WTC11 (cell line): ENCODE results near the gene HMCN1. TPM values are rescaled to one million over a fixed set of nuclear protein-coding genes. Genes with fewer than 3 reads are reported as not detected.

ENCODE experiments used
- ATAC-seq: fragments of 200-7000 bp; cut with Tn5 transposase; 2 replicates; pipeline ENCODE4 v1.10.0; 2021; ENCODE audit warnings: mild to moderate bottlenecking, moderate library complexity
- CTCF ChIA-PET: fragments of 300-600 bp; sonication (Branson Sonifier 250); formaldehyde crosslinking; loops from one replicate; lab custom pipeline; 2021; ENCODE audit warnings: antibody characterized with exemption; lab: Charles Lee
- POLR2A ChIA-PET: fragments of 350-600 bp; sonication (Branson Sonifier 250); formaldehyde crosslinking; loops from one replicate; lab custom pipeline; 2021; ENCODE audit warnings: antibody characterized with exemption; lab: Charles Lee
- DNase-seq: peaks from one replicate; pipeline ENCODE4 v3.0.0; 2021; ENCODE audit warnings: low spot score
- H3K27ac Mint-ChIP-seq: 2 replicates; pipeline ENCODE4 v1.8.0; 2021; ENCODE audit warnings: mixed read lengths
- H3K27me3 Mint-ChIP-seq: 2 replicates; pipeline ENCODE4 v1.8.0; 2021; ENCODE audit warnings: low read depth, mild to moderate bottlenecking, moderate library complexity, mixed read lengths
- H3K36me3 Mint-ChIP-seq: 2 replicates; pipeline ENCODE4 v1.8.0; 2021; ENCODE audit warnings: mixed read lengths
- H3K4me1 Mint-ChIP-seq: 2 replicates; pipeline ENCODE4 v1.8.0; 2022; ENCODE audit warnings: mixed read lengths
- H3K4me3 Mint-ChIP-seq: 2 replicates; pipeline ENCODE4 v1.8.0; 2021; ENCODE audit warnings: mild to moderate bottlenecking, moderate library complexity, mixed read lengths
- H3K9me3 Mint-ChIP-seq: 2 replicates; pipeline ENCODE4 v1.8.0; 2021; ENCODE audit warnings: mixed read lengths
- ATF1 ChIP-seq: sonication (generic); formaldehyde crosslinking; IDR thresholded peaks from 2 replicates; pipeline ENCODE4 v1.8.1; 2023; ENCODE audit warnings: mild to moderate bottlenecking, moderate library complexity, missing genetic modification reagents
- CTCF ChIP-seq: fragments of 200-600 bp; IDR thresholded peaks from 2 replicates; pipeline ENCODE4 v1.8.0; 2022; ENCODE audit warnings: antibody characterized with exemption
- E2F1 ChIP-seq: sonication (generic); formaldehyde crosslinking; IDR thresholded peaks from 2 replicates; pipeline ENCODE4 v1.8.0; 2022; ENCODE audit warnings: mild to moderate bottlenecking, missing genetic modification reagents
- EMX1 ChIP-seq: fragments of 250-450 bp; sonication (Bioruptor Pico); IDR thresholded peaks from 2 replicates; pipeline ENCODE4 v1.8.0; 2021; ENCODE audit warnings: mild to moderate bottlenecking
- GABPB1 ChIP-seq: sonication (generic); formaldehyde crosslinking; IDR thresholded peaks from 2 replicates; pipeline ENCODE4 v1.8.1; 2023; ENCODE audit warnings: mild to moderate bottlenecking, missing genetic modification reagents
- HMGA2 ChIP-seq: fragments of 250-450 bp; sonication (Bioruptor Pico); IDR thresholded peaks from 2 replicates; pipeline ENCODE4 v1.4.0; 2021; ENCODE audit warnings: mild to moderate bottlenecking, moderate library complexity
- JAZF1 ChIP-seq: fragments of 250-450 bp; sonication (Bioruptor Pico); IDR thresholded peaks from 2 replicates; pipeline ENCODE4 v1.9.0; 2021; ENCODE audit warnings: moderate library complexity, mild to moderate bottlenecking, inconsistent platforms
- JUN ChIP-seq: sonication (generic); formaldehyde crosslinking; IDR thresholded peaks from 2 replicates; pipeline ENCODE4 v1.8.0; 2023; ENCODE audit warnings: mild to moderate bottlenecking, missing genetic modification reagents
- NR3C1 ChIP-seq: sonication (generic); formaldehyde crosslinking; conservative IDR thresholded peaks from 2 replicates; pipeline ENCODE4 v1.8.1; 2023; ENCODE audit warnings: low read depth, mild to moderate bottlenecking, missing genetic modification reagents
- PRRX2 ChIP-seq: fragments of 250-450 bp; sonication (Bioruptor Pico); IDR thresholded peaks from 2 replicates; pipeline ENCODE4 v1.8.0; 2021; ENCODE audit warnings: mild to moderate bottlenecking
- SOX15 ChIP-seq: fragments of 250-450 bp; sonication (Bioruptor Pico); IDR thresholded peaks from 2 replicates; pipeline ENCODE4 v1.9.0; 2021; ENCODE audit warnings: mild to moderate bottlenecking
- TEAD4 ChIP-seq: sonication (generic); formaldehyde crosslinking; IDR thresholded peaks from 2 replicates; pipeline ENCODE4 v1.8.0; 2022; ENCODE audit warnings: mild to moderate bottlenecking, missing genetic modification reagents
- USF2 ChIP-seq: sonication (generic); formaldehyde crosslinking; IDR thresholded peaks from 2 replicates; pipeline ENCODE4 v1.8.1; 2023; ENCODE audit warnings: mild to moderate bottlenecking, missing genetic modification reagents, moderate library complexity
- ZBTB21 ChIP-seq: sonication (generic); formaldehyde crosslinking; IDR thresholded peaks from 2 replicates; pipeline ENCODE4 v1.8.1; 2023; ENCODE audit warnings: mild to moderate bottlenecking, missing genetic modification reagents, borderline replicate concordance
- ZNF263 ChIP-seq: sonication (generic); formaldehyde crosslinking; IDR thresholded peaks from 2 replicates; pipeline ENCODE4 v1.8.1; 2022; ENCODE audit warnings: low read depth, mild to moderate bottlenecking, moderate library complexity, missing genetic modification reagents
- total RNA-seq: library from RNA; stranded (reverse); gene quantifications from 3 replicates; pipeline ENCODE4 v1.2.3, GENCODE V29; 2021
- TF ChIP-seq, protein P1 (sequence below): sonication (generic); formaldehyde crosslinking; IDR thresholded peaks from 2 replicates; pipeline ENCODE4 v1.8.1; 2022; ENCODE audit warnings: missing genetic modification reagents, borderline replicate concordance
- TF ChIP-seq, protein P2 (sequence below): sonication (generic); formaldehyde crosslinking; conservative IDR thresholded peaks from 2 replicates; pipeline ENCODE4 v1.8.1; 2022; ENCODE audit warnings: mild to moderate bottlenecking, missing genetic modification reagents
- TF ChIP-seq, protein P3 (sequence below): sonication (generic); formaldehyde crosslinking; IDR thresholded peaks from 2 replicates; pipeline ENCODE4 v1.8.1; 2023; ENCODE audit warnings: mild to moderate bottlenecking, moderate library complexity, missing genetic modification reagents
- TF ChIP-seq, protein P4 (sequence below): fragments of 250-450 bp; sonication (Bioruptor Pico); IDR thresholded peaks from 2 replicates; pipeline ENCODE4 v1.8.0; 2021; ENCODE audit warnings: mild to moderate bottlenecking
- TF ChIP-seq, protein P5 (sequence below): sonication (generic); formaldehyde crosslinking; IDR thresholded peaks from 2 replicates; pipeline ENCODE4 v1.8.1; 2022; ENCODE audit warnings: mild to moderate bottlenecking, moderate library complexity, missing genetic modification reagents

HMCN1 gene
- total RNA-seq, 1 experiment from 2014 or later, result 5.6 TPM

- no peak overlapping the region for H3K4me3 Mint-ChIP-seq
- H3K36me3 Mint-ChIP-seq, result no peaks in the 10 kb centered on the region
- no peaks in the 10 kb centered on the region for H3K27me3 Mint-ChIP-seq
- ATAC-seq, result no peak
- H3K4me1 Mint-ChIP-seq, result peaks cover 2% of the 10 kb centered on the region; the same call in 1 of the 2 replicates
- no peak for TF ChIP-seq JUN (CRISPR knock-in tag)
- TF ChIP-seq, protein P1, sequence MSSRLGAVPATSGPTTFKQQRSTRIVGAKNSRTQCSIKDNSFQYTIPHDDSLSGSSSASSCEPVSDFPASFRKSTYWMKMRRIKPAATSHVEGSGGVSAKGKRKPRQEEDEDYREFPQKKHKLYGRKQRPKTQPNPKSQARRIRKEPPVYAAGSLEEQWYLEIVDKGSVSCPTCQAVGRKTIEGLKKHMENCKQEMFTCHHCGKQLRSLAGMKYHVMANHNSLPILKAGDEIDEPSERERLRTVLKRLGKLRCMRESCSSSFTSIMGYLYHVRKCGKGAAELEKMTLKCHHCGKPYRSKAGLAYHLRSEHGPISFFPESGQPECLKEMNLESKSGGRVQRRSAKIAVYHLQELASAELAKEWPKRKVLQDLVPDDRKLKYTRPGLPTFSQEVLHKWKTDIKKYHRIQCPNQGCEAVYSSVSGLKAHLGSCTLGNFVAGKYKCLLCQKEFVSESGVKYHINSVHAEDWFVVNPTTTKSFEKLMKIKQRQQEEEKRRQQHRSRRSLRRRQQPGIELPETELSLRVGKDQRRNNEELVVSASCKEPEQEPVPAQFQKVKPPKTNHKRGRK (CRISPR knock-in tag), result no peak
- no peak for TF ChIP-seq HMGA2 (CRISPR knock-in tag)
- no peak for TF ChIP-seq JAZF1 (CRISPR knock-in tag)
- TF ChIP-seq, protein P2, sequence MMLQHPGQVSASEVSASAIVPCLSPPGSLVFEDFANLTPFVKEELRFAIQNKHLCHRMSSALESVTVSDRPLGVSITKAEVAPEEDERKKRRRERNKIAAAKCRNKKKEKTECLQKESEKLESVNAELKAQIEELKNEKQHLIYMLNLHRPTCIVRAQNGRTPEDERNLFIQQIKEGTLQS (CRISPR knock-in tag), result no peak
- TF ChIP-seq, protein P3, sequence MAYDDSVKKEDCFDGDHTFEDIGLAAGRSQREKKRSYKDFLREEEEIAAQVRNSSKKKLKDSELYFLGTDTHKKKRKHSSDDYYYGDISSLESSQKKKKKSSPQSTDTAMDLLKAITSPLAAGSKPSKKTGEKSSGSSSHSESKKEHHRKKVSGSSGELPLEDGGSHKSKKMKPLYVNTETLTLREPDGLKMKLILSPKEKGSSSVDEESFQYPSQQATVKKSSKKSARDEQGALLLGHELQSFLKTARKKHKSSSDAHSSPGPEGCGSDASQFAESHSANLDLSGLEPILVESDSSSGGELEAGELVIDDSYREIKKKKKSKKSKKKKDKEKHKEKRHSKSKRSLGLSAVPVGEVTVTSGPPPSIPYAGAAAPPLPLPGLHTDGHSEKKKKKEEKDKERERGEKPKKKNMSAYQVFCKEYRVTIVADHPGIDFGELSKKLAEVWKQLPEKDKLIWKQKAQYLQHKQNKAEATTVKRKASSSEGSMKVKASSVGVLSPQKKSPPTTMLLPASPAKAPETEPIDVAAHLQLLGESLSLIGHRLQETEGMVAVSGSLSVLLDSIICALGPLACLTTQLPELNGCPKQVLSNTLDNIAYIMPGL (CRISPR knock-in tag), result no peak
- no peak for TF ChIP-seq SOX15 (CRISPR knock-in tag)
- TF ChIP-seq GABPB1 (CRISPR knock-in tag), result no peak
- ChIA-PET POLR2A (interaction anchor here (0.6 kb wide), 1 partner anchor 1468 kb away, joined by 4 read pairs; no protein-coding TSS in a partner anchor), CTCF (no interaction called here)
- DNase-seq, result no peak
- no peaks in the 10 kb centered on the region for H3K9me3 Mint-ChIP-seq
- no peak overlapping the region for H3K27ac Mint-ChIP-seq
Measured at GRCh38 chr1:186043296-186043695, 309.1 kb downstream of the HMCN1 start.

DNA sequence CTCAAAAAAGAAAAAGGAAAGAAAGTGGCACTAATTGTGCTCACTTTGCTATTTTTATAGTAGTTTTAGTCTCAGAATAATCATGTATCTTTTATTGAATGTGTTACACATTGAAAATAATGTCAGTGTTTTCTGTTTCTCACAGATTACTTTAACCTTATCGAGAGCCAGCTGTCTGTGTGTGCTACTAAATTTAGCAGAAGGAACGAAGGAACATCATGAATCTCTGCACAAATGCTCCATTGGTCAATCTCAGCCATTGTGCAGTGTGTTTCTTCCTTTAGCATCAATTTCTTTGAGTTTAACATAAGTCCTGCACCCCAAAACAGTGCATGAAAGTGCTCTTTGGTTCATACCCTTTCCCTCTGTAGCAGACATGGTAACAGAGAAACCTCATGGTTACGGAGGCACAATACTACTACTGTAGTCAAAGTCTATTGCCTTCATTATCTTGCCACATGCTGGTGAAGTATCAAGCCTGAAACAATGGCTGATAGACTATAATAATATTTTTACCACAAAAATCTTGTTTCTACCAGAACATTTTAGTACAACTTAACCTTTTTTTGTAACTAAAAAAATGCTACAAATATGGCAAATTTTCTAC is 310.0 kb downstream of the HMCN1 start:
- POLR2A ChIA-PET, result no interaction called here
- Mint-ChIP-seq H3K4me1 (peaks cover 2% of the 10 kb centered on the region; the same call in 1 of the 2 replicates), H3K4me3 (no peak overlapping the region), H3K27ac (no peak overlapping the region), H3K9me3 (no peaks in the 10 kb centered on the region), H3K27me3 (no peaks in the 10 kb centered on the region)
- DNase-seq (no peak), ATAC-seq (no peak)
- TF ChIP-seq CTCF (no peak), EMX1 (CRISPR knock-in tag) (no peak)
- TF ChIP-seq, protein P4, sequence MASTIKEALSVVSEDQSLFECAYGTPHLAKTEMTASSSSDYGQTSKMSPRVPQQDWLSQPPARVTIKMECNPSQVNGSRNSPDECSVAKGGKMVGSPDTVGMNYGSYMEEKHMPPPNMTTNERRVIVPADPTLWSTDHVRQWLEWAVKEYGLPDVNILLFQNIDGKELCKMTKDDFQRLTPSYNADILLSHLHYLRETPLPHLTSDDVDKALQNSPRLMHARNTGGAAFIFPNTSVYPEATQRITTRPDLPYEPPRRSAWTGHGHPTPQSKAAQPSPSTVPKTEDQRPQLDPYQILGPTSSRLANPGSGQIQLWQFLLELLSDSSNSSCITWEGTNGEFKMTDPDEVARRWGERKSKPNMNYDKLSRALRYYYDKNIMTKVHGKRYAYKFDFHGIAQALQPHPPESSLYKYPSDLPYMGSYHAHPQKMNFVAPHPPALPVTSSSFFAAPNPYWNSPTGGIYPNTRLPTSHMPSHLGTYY (CRISPR knock-in tag), result no peak
- TF ChIP-seq, all 79 proteins: peak for 0
- no peaks in the 10 kb centered on the region for H3K36me3 Mint-ChIP-seq
- CTCF ChIA-PET, result no interaction called here

- CTCF ChIA-PET, result no interaction called here
- H3K4me3 Mint-ChIP-seq, result no peak overlapping the region
- no peak for DNase-seq
- H3K9me3 Mint-ChIP-seq, result no peaks in the 10 kb centered on the region
- no peaks in the 10 kb centered on the region for H3K36me3 Mint-ChIP-seq
- H3K27me3 Mint-ChIP-seq, result no peaks in the 10 kb centered on the region
- POLR2A ChIA-PET, result interaction anchor here (0.5 kb wide), 1 partner anchor 395 kb away, joined by 3 read pairs; no protein-coding TSS in a partner anchor
- ATAC-seq, result no peak
- H3K4me1 Mint-ChIP-seq, result peaks cover 2% of the 10 kb centered on the region; the same call in 1 of the 2 replicates
- H3K27ac Mint-ChIP-seq, result no peak overlapping the region; the same call in 1 of the 2 replicates
- no peak for TF ChIP-seq USF2 (CRISPR knock-in tag)
- TF ChIP-seq ZNF263 (CRISPR knock-in tag), result no peak
- TF ChIP-seq PRRX2, result no peak
- TF ChIP-seq NR3C1, result no peak
- no peak for TF ChIP-seq TEAD4 (CRISPR knock-in tag)
- TF ChIP-seq GABPB1 (CRISPR knock-in tag), result no peak
- no peak for TF ChIP-seq ZBTB21 (CRISPR knock-in tag)
- TF ChIP-seq, protein P2 (CRISPR knock-in tag), result no peak
- TF ChIP-seq E2F1 (CRISPR knock-in tag), result no peak
- no peak for TF ChIP-seq ATF1
- TF ChIP-seq, protein P5, sequence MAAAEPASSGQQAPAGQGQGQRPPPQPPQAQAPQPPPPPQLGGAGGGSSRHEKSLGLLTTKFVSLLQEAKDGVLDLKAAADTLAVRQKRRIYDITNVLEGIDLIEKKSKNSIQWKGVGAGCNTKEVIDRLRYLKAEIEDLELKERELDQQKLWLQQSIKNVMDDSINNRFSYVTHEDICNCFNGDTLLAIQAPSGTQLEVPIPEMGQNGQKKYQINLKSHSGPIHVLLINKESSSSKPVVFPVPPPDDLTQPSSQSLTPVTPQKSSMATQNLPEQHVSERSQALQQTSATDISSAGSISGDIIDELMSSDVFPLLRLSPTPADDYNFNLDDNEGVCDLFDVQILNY (CRISPR knock-in tag), result no peak
Measured at GRCh38 chr1:186046437-186047211, 312.4 kb downstream of the HMCN1 start.
